Astrocyte (in vitro differentiated cells and primary cell): ENCODE measurements around the gene CACNG6. TPM values are rescaled to one million over a fixed set of nuclear protein-coding genes. Genes with fewer than 3 reads are reported as not detected.

Experiments used
- DNase-seq: peaks from one replicate; pipeline ENCODE4 v3.0.0-alpha.2; 2010; ENCODE audit warnings: low read depth
- FAIRE-seq: peaks from 2 replicates; lab custom pipeline; 2011; peaks lifted over from hg19 to GRCh38; lab: Jason Lieb, UNC
- H2AFZ ChIP-seq: 2 replicates; pipeline ENCODE4 v1.6.0; 2012; ENCODE audit warnings: low read depth, low read length, inconsistent platforms
- H3K27ac ChIP-seq: 2 replicates; pipeline ENCODE4 v1.5.1; 2011; ENCODE audit warnings: low read depth, low read length, inconsistent platforms
- H3K27me3 ChIP-seq: 2 replicates; pipeline ENCODE4 v1.6.0; 2011; ENCODE audit warnings: low read length, inconsistent platforms; ENCODE audit not compliant: insufficient read depth
- H3K36me3 ChIP-seq: 2 replicates; pipeline ENCODE4 v1.5.1; 2011; ENCODE audit warnings: low read length, inconsistent platforms; ENCODE audit not compliant: insufficient read depth
- H3K4me1 ChIP-seq: 2 replicates; pipeline ENCODE4 v1.5.1; 2011; ENCODE audit warnings: low read length, inconsistent platforms; ENCODE audit not compliant: insufficient read depth
- H3K4me2 ChIP-seq: 2 replicates; pipeline ENCODE4 v1.6.0; 2012; ENCODE audit warnings: low read length, inconsistent platforms
- H3K4me3 ChIP-seq: 2 replicates; pipeline ENCODE4 v1.5.1; 2011; ENCODE audit warnings: low read depth, mild to moderate bottlenecking, low read length, inconsistent platforms; ENCODE audit not compliant: insufficient read depth
- H3K79me2 ChIP-seq: 2 replicates; pipeline ENCODE4 v1.6.0; 2012; ENCODE audit warnings: mild to moderate bottlenecking, low read length, inconsistent platforms; ENCODE audit not compliant: insufficient read depth
- H3K9ac ChIP-seq: 2 replicates; pipeline ENCODE4 v1.6.0; 2012; ENCODE audit warnings: mild to moderate bottlenecking, low read length, inconsistent platforms
- H3K9me3 ChIP-seq: 2 replicates; pipeline ENCODE4 v1.5.1; 2012; ENCODE audit warnings: low read depth, mild to moderate bottlenecking, low read length, inconsistent platforms; ENCODE audit not compliant: insufficient read depth
- H4K20me1 ChIP-seq: 2 replicates; pipeline ENCODE4 v1.6.0; 2012; ENCODE audit warnings: low read length, inconsistent platforms; ENCODE audit not compliant: insufficient read depth
- H3K27ac Mint-ChIP-seq: one replicate; pipeline ENCODE4 v1.8.0; 2021; ENCODE audit warnings: mild to moderate bottlenecking, mixed read lengths; ENCODE audit not compliant: unreplicated experiment
- H3K27me3 Mint-ChIP-seq: one replicate; pipeline ENCODE4 v1.8.0; 2021; ENCODE audit warnings: low read depth, mixed read lengths; ENCODE audit not compliant: unreplicated experiment
- H3K36me3 Mint-ChIP-seq: one replicate; pipeline ENCODE4 v1.8.0; 2021; ENCODE audit warnings: low read depth, mixed read lengths; ENCODE audit not compliant: unreplicated experiment
- H3K4me1 Mint-ChIP-seq: one replicate; pipeline ENCODE4 v1.8.0; 2021; ENCODE audit warnings: low read depth, mixed read lengths; ENCODE audit not compliant: unreplicated experiment
- H3K4me3 Mint-ChIP-seq: one replicate; pipeline ENCODE4 v1.8.0; 2021; ENCODE audit warnings: mild to moderate bottlenecking, moderate library complexity, mixed read lengths; ENCODE audit not compliant: unreplicated experiment
- H3K9me3 Mint-ChIP-seq: one replicate; pipeline ENCODE4 v1.8.0; 2021; ENCODE audit warnings: mild to moderate bottlenecking, mixed read lengths; ENCODE audit not compliant: unreplicated experiment
- EZH2 ChIP-seq: IDR thresholded peaks from 2 replicates; pipeline ENCODE4 v1.6.1; 2012; ENCODE audit warnings: mild to moderate bottlenecking, low read length, inconsistent platforms; ENCODE audit not compliant: insufficient read depth
- total RNA-seq: library from RNA; stranded (reverse); gene quantifications from 2 replicates; pipeline ENCODE4 v1.2.1, GENCODE V29; 2021
- TF ChIP-seq, protein P1 (sequence below): IDR thresholded peaks from 2 replicates; pipeline ENCODE4 v1.5.1; 2011; ENCODE audit warnings: low read depth, mild to moderate bottlenecking, inconsistent platforms, low read length, moderate library complexity; ENCODE audit not compliant: insufficient read depth

CACNG6 gene
- total RNA-seq, 1 donor from 2014 or later = 0.20 TPM

DNA sequence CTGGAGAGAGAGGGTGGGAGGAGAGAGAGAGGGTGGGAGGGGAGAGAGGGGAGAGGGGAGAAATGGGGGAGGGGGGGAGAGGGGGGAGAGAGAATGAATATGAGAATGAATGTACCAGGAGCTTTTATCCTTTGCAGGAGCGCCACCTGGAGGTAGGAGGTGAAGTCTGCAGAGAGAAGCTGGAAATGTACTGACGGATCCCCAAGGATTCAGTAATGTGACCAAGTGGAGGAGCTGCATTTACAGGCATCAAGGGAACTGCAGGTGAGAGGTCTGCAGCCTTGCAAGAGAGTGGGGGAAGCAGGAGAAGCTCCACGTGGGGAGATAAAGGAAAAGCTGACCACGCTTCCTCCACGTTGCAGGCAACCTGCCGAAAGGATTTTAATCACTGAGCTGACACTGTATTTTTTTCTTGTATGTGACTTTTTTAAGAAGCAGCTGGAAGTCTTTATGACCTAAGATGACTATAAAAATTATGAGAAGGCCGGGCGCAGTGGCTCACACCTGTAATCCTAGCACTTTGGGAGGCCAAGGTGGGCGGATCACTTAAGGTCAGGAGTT, 38.6 kb downstream of the CACNG6 start:
- no peak overlapping the region for H2AFZ ChIP-seq
- H3K36me3 ChIP-seq = no peaks in the 10 kb centered on the region
- TF ChIP-seq, protein P1, sequence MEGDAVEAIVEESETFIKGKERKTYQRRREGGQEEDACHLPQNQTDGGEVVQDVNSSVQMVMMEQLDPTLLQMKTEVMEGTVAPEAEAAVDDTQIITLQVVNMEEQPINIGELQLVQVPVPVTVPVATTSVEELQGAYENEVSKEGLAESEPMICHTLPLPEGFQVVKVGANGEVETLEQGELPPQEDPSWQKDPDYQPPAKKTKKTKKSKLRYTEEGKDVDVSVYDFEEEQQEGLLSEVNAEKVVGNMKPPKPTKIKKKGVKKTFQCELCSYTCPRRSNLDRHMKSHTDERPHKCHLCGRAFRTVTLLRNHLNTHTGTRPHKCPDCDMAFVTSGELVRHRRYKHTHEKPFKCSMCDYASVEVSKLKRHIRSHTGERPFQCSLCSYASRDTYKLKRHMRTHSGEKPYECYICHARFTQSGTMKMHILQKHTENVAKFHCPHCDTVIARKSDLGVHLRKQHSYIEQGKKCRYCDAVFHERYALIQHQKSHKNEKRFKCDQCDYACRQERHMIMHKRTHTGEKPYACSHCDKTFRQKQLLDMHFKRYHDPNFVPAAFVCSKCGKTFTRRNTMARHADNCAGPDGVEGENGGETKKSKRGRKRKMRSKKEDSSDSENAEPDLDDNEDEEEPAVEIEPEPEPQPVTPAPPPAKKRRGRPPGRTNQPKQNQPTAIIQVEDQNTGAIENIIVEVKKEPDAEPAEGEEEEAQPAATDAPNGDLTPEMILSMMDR = peak; percentile 53
- TF ChIP-seq EZH2 = no peak
- FAIRE-seq (no peak), DNase-seq (no peak)
- Mint-ChIP-seq H3K4me3 (no peak overlapping the region), H3K4me1 (peaks cover 2% of the 10 kb centered on the region), H3K27ac (no peak overlapping the region), H3K36me3 (no peaks in the 10 kb centered on the region), H3K27me3 (peaks cover 8% of the 10 kb centered on the region), H3K9me3 (peaks cover 1% of the 10 kb centered on the region)
- H3K9ac ChIP-seq = no peak overlapping the region
- H3K79me2 ChIP-seq = no peaks in the 10 kb centered on the region
- H3K4me1 ChIP-seq = no peaks in the 10 kb centered on the region
- no peak overlapping the region for H3K27ac ChIP-seq
- no peak overlapping the region for H3K4me2 ChIP-seq
- no peaks in the 10 kb centered on the region for H3K27me3 ChIP-seq
- H3K9me3 ChIP-seq = no peaks in the 10 kb centered on the region
- H3K4me3 ChIP-seq = no peak overlapping the region
- no peaks in the 10 kb centered on the region for H4K20me1 ChIP-seq

DNA sequence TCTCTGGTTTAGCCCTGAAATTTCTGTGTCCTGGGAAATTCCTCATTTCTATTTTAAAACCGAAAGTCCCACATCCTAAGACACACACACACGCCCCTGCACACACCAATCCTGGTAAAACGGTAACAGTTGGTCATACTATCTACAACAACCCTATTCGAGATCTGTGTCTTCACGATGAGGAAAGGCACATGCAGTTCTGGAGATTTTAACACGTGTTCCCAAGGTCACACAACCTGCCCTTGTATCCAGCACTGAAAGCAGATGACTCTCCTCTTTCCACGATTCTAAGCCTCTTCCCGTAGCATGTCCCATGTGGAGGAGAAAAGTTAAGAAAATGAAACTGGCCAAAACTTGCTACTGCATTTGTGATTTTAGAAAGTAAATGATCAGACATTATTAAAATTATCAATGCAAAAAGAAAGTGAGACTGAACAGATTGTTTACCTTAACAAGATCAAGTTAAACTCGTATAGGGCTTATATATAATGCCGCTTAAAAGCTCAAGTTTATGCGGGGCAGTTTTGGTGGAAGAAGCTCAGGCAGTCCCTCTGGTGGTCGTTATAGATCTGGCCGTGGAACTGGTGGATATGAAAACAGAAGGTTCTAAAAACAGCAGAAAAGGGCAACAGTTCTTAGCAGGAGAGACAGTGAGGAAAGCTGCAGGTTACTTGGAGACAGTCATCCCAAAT, 39.6 kb downstream of the CACNG6 start:
- H3K4me3 Mint-ChIP-seq = no peak overlapping the region
- Histone ChIP-seq H3K27me3 (no peaks in the 10 kb centered on the region), H3K9me3 (no peaks in the 10 kb centered on the region), H3K36me3 (no peaks in the 10 kb centered on the region), H4K20me1 (no peaks in the 10 kb centered on the region), H3K4me3 (peak overlapping the region; percentile 18), H3K9ac (no peak overlapping the region), H3K79me2 (no peaks in the 10 kb centered on the region), H3K4me2 (peak overlapping the region; percentile 47), H3K4me1 (peaks cover 10% of the 10 kb centered on the region), H3K27ac (no peak overlapping the region), H2AFZ (no peak overlapping the region)
- H3K27me3 Mint-ChIP-seq = peaks cover 7% of the 10 kb centered on the region
- peak; percentile 13 for FAIRE-seq
- H3K27ac Mint-ChIP-seq = no peak overlapping the region
- no peaks in the 10 kb centered on the region for H3K36me3 Mint-ChIP-seq
- TF ChIP-seq EZH2 = no peak
- TF ChIP-seq, protein P1 = peak; percentile 42
- no peaks in the 10 kb centered on the region for H3K9me3 Mint-ChIP-seq
- DNase-seq = no peak
- H3K4me1 Mint-ChIP-seq = peaks cover 12% of the 10 kb centered on the region
